GM19463 (cell line): ENCODE results near the gene MYH7B.

Source experiments
- ATAC-seq: cut with Tn5 transposase; IDR thresholded peaks from one replicate; pipeline ENCODE4 v1.9.1; 2021; ENCODE audit warnings: mild to moderate bottlenecking, moderate library complexity; ENCODE audit not compliant: unreplicated experiment

MYH7B gene

GRCh38 chr20:34943808-34944567 is 11.7 kb upstream of the MYH7B start:
- ATAC-seq: no peak

GRCh38 chr20:34945315-34946077 is 10.2 kb upstream of the MYH7B start:
- ATAC-seq: no peak

DNA sequence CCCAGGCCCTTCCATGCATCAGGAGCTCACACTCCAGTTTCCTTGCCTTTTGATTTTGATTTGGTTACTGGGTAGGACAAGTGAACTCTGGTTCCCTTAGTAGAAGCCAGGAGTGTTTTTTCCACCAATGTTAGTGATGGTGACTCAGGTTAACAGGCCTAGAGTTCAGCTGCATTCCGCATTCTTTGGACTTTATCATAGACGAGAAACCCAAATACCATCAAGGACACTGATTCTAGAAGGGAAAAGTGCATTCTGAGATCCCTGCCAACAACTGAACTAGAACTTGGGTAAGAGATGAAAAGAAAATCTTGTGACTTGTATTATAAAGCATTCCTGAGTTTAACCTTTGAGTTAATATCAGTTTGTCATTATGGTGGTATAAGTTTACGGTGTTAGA is 9.0 kb upstream of the MYH7B start:
- no peak for ATAC-seq

GRCh38 chr20:34947336-34947735 is 8.3 kb upstream of the MYH7B start:
- no peak for ATAC-seq

- no peak for ATAC-seq
Measured at GRCh38 chr20:34948030-34948429, 7.6 kb upstream of the MYH7B start.

DNA sequence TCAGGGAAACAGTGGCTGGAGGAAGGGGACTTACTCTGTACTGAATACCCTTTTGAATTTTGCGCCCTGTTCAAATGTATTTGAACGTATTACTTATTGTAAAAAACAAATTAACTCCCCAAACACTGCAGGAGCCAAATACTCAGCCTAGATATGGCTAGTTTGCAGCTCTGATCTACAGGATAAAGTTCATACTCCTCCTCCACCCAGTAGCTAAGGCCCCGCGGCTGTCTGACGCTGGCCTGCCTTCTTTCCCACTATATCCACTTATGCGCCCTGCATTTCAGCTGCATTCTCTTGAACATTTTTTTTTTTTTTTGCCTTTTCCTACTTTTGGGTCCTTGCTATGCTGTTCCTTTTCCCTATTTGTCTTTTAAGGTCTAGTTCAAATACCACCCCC is 6.5 kb upstream of the MYH7B start:
- no peak for ATAC-seq

DNA sequence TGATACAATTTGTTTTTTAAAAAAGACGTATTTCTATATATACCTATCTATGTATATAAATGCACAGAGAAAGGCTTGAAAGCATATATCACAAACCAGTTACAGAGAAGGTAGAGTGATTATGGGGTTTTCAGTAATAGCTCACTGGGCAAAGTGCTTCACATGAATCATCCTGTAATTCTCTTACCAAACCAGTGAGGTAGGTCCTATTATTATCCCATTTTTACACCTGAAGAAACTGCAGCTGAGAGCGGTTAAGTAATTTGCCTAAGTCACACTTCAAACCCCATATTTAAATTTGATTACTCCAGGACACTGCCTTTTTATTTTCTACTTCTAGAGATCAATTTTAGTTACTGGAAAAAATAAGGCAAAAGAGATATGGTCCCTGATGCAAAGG is 4.4 kb upstream of the MYH7B start:
- ATAC-seq: no peak

- no peak for ATAC-seq
Measured at GRCh38 chr20:34951652-34952051, 4.0 kb upstream of the MYH7B start.

- ATAC-seq: no peak
Measured at GRCh38 chr20:34952671-34953070, 3.0 kb upstream of the MYH7B start.

GRCh38 chr20:34953960-34954359 is 1.7 kb upstream of the MYH7B start:
- ATAC-seq: no peak

GRCh38 chr20:34954904-34955230 is 801 bp upstream of the MYH7B start:
- ATAC-seq: no peak

- ATAC-seq: no peak
Measured at GRCh38 chr20:34956041-34956458, 382 bp downstream of the MYH7B start.

- ATAC-seq: no peak
Measured at GRCh38 chr20:34956751-34957472, 1.2 kb downstream of the MYH7B start.

GRCh38 chr20:34964486-34964885 is 8.8 kb downstream of the MYH7B start:
- no peak for ATAC-seq

DNA sequence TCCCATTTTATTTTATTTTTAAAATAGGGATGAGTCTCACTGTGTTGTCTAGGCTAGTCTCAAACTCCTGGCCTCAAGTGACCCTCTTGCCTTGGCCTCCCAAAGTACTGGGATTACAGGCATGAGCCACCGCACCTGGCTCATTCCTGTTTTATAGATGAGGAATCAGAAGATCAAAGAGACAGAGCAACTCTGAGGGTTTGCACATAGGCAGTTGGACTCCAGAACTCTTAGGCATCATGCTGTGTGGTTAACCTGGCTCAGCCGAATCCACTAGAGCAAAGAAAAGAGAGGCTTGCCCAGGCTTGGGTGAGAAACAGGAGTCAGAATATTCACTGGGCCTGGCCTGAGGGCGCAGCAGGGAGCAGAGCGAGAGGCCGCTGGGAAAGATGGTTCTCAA is 9.4 kb downstream of the MYH7B start:
- ATAC-seq: no peak

DNA sequence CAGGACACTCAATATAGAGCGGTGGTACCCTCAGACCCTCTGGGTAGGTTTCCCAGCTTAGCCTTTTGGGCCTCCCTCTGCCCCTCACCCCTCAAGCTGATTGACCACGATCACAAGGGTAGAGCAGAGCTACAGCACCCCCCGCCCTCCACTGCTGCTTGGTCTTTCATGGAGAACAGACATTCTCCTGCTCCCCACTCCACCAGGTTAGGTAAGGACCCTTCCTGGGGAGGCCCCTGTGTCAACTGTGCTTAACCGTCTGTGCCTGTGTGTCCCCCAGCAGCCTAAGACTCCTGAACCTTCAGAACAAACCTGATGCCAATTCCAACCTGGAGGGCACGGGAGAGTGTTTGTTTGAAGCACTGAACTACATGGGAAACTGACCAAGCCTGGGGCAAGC is 11.8 kb downstream of the MYH7B start:
- ATAC-seq: no peak

DNA sequence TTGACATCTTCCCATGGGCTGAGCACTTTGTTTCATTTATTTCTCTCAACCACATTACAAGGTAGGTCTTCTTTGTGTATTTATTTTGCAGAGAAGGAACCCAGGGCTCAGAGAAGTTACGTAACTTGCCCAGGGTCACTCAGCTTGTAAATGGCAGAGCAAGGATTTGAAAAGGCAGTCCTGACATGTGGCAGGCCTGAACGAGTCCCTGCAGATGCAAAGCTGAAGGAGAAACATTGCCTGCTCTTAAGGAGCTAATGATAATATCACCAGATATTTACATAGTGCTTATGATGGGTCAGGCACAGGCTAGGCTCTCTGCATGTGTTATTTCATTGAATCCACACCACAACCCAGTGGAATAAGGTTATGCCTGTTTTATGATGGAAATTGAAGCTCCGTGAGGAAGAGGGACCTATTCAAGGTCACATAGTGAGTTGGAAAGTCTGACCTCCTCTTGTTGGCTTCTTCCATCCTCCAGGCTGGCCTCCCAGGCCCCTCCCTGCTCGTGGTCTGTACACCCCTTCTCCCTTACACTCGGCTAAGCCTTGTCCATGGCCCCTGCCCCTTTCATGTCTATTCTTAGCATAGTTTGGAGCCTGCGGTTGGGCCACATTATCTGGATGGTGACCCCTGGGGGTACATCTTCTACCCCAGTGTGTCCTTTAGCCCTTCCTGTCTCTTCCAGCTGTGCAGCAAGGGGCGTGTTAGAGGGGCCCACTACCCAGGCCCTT is 12.5 kb downstream of the MYH7B start:
- no peak for ATAC-seq

GRCh38 chr20:34970193-34970840 is 14.6 kb downstream of the MYH7B start:
- ATAC-seq: no peak

DNA sequence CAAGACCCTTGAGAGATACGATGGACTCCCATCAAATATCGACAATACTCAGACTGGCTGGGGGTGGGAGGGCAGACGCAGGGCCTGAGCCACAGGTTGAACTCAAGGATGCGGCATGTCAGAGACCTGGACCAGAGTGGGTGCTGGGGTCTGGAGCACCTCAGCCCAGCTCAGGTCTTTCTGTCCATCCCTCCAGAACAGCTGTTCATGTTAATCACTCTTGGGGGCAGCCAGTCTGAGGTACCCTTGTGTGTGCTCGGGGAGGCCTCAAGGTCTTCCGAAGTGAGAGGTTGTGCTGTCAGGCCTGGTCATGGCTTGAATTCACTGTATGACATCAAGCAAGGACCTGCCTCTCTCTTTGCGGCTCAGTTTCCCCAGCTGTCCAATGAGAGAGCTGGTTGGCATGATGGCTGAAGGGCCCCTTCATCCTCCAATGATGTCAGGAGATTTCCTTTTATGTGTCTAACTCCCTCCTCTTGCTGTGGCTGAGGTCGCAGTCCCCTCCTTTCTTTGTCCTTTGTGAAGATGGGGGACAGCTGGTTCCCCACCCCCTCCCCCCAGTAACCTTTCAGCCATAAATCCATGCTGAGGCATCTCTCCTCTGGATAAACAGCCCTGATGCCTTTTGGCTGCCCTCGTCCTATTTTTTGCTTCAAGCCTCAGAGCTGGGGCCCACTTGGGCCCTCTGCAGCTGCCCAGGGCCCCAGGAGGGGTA is 15.3 kb downstream of the MYH7B start:
- ATAC-seq: no peak

- ATAC-seq: no peak
Measured at GRCh38 chr20:34971561-34972235, 16.0 kb downstream of the MYH7B start.
